ENCODE data around the gene OR11G2.

DNA sequence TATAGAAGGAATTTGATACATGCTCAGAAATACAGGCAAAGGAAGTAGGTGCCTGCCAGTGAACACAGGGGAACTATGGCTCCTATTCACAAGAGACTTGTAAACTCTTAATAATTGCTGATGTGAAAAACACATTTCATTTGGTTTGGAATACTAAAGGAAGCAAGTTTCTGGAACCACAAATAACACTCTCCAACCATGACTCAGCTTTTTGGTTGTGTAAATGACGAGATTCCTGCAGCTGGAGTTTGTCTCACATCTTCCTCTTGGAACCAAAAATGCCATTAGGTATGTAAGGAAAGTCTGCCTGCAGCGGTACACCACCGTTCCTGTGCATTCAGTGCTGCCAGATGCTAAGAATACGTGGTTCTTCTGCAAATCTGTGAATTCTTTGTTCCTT is 28.3 kb downstream of the OR11G2 start:
- no peak for TF ChIP-seq GATA3 (IDR thresholded peaks at IDR 0.05; ENCODE audit: low read depth, low read length)
- TF ChIP-seq GATA2 (IDR thresholded peaks at IDR 0.05; ENCODE audit: low read depth, low read length) = no peak
